K562 (cell line): Measurements from ENCODE around the gene TAS2R39. TPM values are rescaled to one million over a fixed set of nuclear protein-coding genes. Genes with fewer than 3 reads are reported as not detected.

Source experiments
- ATAC-seq: fragments of 200-7000 bp; cut with Tn5 transposase; 3 replicates; pipeline ENCODE4 v1.9.1; 2020; ENCODE audit warnings: moderate library complexity
- Bru-seq: library from RNA; stranded (reverse); fragments of 400-500 nt; gene quantifications from one replicate; lab custom pipeline; 2021; lab: Mats Ljungman, UMichigan
- BruChase-seq, 2 experiments: library from RNA; stranded (reverse); fragments of 400-500 nt; gene quantifications; one replicate each; lab custom pipeline; 2021; lab: Mats Ljungman, UMichigan
- BruUV-seq: library from RNA; stranded (reverse); fragments of 400-500 nt; replicated peaks from 2 replicates; lab custom pipeline; 2021; lab: Mats Ljungman, UMichigan
- CTCF ChIA-PET: fragments of 300-600 bp; formaldehyde crosslinking; extraction: SDS; loops from one replicate; lab custom pipeline; 2021; ENCODE audit warnings: low intra/inter-chr PET ratio; lab: Yijun Ruan, JAX
- POLR2A ChIA-PET: fragments of 300-600, 350-650 bp; sonication (Branson Sonifier 250); formaldehyde crosslinking; extraction: SDS; loops from one replicate; lab custom pipeline; 2021; ENCODE audit warnings: antibody characterized with exemption, inconsistent platforms; lab: Yijun Ruan, JAX
- DNase-seq, 4 experiments: peaks; one replicate each; pipeline versions ENCODE4 v3.0.0 to v3.0.0-alpha.2; 2011 to 2018; ENCODE audit warnings: low spot score in 3 of 4, mixed read lengths in 3 of 4; ENCODE audit errors: extremely low read depth in 1 of 4
- FAIRE-seq: peaks from 2 replicates; lab custom pipeline; 2011; peaks lifted over from hg19 to GRCh38; lab: Jason Lieb, UNC
- H2AFZ ChIP-seq: 2 replicates; pipeline ENCODE4 v1.6.0; 2011; ENCODE audit warnings: low read depth, low read length, control low read depth, inconsistent platforms
- H3K27ac ChIP-seq: fragments of 200-600 bp; 3 replicates; pipeline ENCODE4 v1.8.0; 2011; ENCODE audit warnings: low read depth, mild to moderate bottlenecking, control low read depth, inconsistent platforms, low read length, moderate library complexity, mixed read lengths; ENCODE audit errors: extremely low read depth
- H3K27me3 ChIP-seq, 2 experiments: fragments of 300-600 bp in 1 of 2; 2 replicates in 1 of 2; 3 replicates in 1 of 2; pipeline versions ENCODE4 v1.6.0 to v1.8.0; 2011; ENCODE audit warnings: inconsistent platforms in 2 of 2, low read length in 2 of 2, mild to moderate bottlenecking in 1 of 2, mixed read lengths in 1 of 2, moderate library complexity in 1 of 2; ENCODE audit not compliant: control insufficient read depth in 2 of 2, insufficient read depth in 2 of 2
- H3K36me3 ChIP-seq: fragments of 300-600 bp; 3 replicates; pipeline ENCODE4 v1.8.0; 2011; ENCODE audit warnings: mild to moderate bottlenecking, low read length, inconsistent platforms; ENCODE audit not compliant: control insufficient read depth, insufficient read depth
- H3K4me1 ChIP-seq, 2 experiments: fragments of 200-600 bp in 1 of 2; replicated peaks in 1 of 2; 2 replicates in 1 of 2; 3 replicates in 1 of 2; pipeline versions ENCODE4 v1.5.1 to v1.8.0; 2011; ENCODE audit warnings: inconsistent platforms in 2 of 2, low read length in 2 of 2, mild to moderate bottlenecking in 1 of 2, mixed read lengths in 1 of 2, moderate library complexity in 1 of 2; ENCODE audit not compliant: control insufficient read depth in 2 of 2, insufficient read depth in 2 of 2
- H3K4me2 ChIP-seq: 2 replicates; pipeline ENCODE4 v1.6.1; 2011; ENCODE audit warnings: low read length, control low read depth, inconsistent platforms, mixed read lengths; ENCODE audit not compliant: insufficient read depth
- H3K4me3 ChIP-seq: fragments of 200-600 bp; sonication (generic), shearing (Covaris generic); 2 replicates; pipeline ENCODE4 v1.5.1; 2016; ENCODE audit warnings: control low read depth, inconsistent platforms
- H3K79me2 ChIP-seq: fragments of 200-600 bp; 3 replicates; pipeline ENCODE4 v1.8.0; 2011; ENCODE audit warnings: low read length, inconsistent platforms; ENCODE audit not compliant: control insufficient read depth, insufficient read depth
- H3K9ac ChIP-seq, 2 experiments: 2 replicates each; pipeline versions ENCODE4 v1.6.0 to v1.6.1; 2011; ENCODE audit warnings: low read depth in 2 of 2, low read length in 2 of 2, control low read depth in 1 of 2, inconsistent platforms in 1 of 2, mild to moderate bottlenecking in 1 of 2, mixed read lengths in 1 of 2; ENCODE audit not compliant: insufficient read depth in 1 of 2
- H3K9me1 ChIP-seq: one replicate; pipeline ENCODE4 v1.6.0; 2011; ENCODE audit warnings: inconsistent platforms, mild to moderate bottlenecking, low read length, moderate library complexity; ENCODE audit not compliant: control insufficient read depth, insufficient read depth
- H3K9me3 ChIP-seq: replicated peaks from 2 replicates; pipeline ENCODE4 v1.5.1; 2011; ENCODE audit warnings: low read depth, low read length, inconsistent platforms; ENCODE audit not compliant: control insufficient read depth, insufficient read depth
- H4K20me1 ChIP-seq: replicated peaks from 2 replicates; pipeline ENCODE4 v1.6.1; 2011; ENCODE audit warnings: low read length, inconsistent platforms, mixed read lengths; ENCODE audit not compliant: control insufficient read depth, insufficient read depth
- RBBP5 ChIP-seq: fragments of 200-600 bp; sonication (generic); IDR thresholded peaks from 2 replicates; pipeline ENCODE4 v1.6.1; 2012; ENCODE audit warnings: borderline replicate concordance, mild to moderate bottlenecking, low read length, control low read depth, inconsistent platforms; ENCODE audit not compliant: insufficient read depth, poor library complexity, severe bottlenecking
- ZKSCAN1 ChIP-seq: fragments of 150-350 bp; IDR thresholded peaks from 2 replicates; pipeline ENCODE4 v1.6.1; 2016; ENCODE audit warnings: low read depth, low read length
- ZNF217 ChIP-seq: sonication (generic); formaldehyde crosslinking; IDR thresholded peaks from 2 replicates; pipeline ENCODE4 v1.8.0; 2022; ENCODE audit warnings: mild to moderate bottlenecking, missing genetic modification reagents
- ZNF316 ChIP-seq: fragments of 450-650 bp; IDR thresholded peaks from 2 replicates; pipeline ENCODE4 v1.6.1; 2016
- WGBS: fragments of 100-300 bp; shearing (Covaris generic); methylation state at CpG from one replicate; pipeline ENCODE4 v1.1.6; 2016; ENCODE audit warnings: low coverage, mixed read lengths; ENCODE audit not compliant: insufficient coverage; ENCODE audit errors: missing lambda C conversion rate; 5-methylcytosine and 5-hydroxymethylcytosine counted together
- in situ Hi-C: fragments of 300-500 bp; cut with MboI; formaldehyde crosslinking; loops from 4 replicates; pipeline ENCODE4 v1.15.0; 2018; ENCODE audit warnings: inconsistent platforms, mixed read lengths
- intact Hi-C: fragments of 100-400 bp; cut with micrococcal nuclease; formaldehyde crosslinking; loops from 2 replicates; pipeline ENCODE4 v1.14.2; 2022
- long read RNA-seq, 3 experiments: library from polyadenylated mRNA in 2 of 3; library from RNA in 1 of 3; unstranded in 2 of 3; stranded (forward) in 1 of 3; transcript quantifications; one replicate each; pipeline ENCODE4 v2.0.0, GENCODE V29; 2019 to 2022
- polyA minus RNA-seq, 3 experiments: library from RNA; depleted of rRNA, polyadenylated mRNA; stranded (reverse); fragments of >200 nt; gene quantifications; 2 replicates each; pipeline ENCODE4 v1.2.3, GENCODE V29; 2011
- polyA plus RNA-seq, 8 experiments: library from polyadenylated mRNA; depleted of rRNA in 4 of 8; stranded (reverse) in 5 of 8; unstranded in 3 of 8; fragments of >200 nt; fragmentation: Nextera tagmentation in 2 of 8; fragmentation: Illumina TruSeq in 1 of 8; extraction: Ambion mirVana in 2 of 8; extraction: Trizol in 1 of 8; gene quantifications; 2 replicates each; pipeline versions ENCODE4 v1.2.1 to v1.2.3, GENCODE V29; 2011 to 2014; ENCODE audit warnings: inconsistent platforms in 1 of 8, missing spikeins in 1 of 8
- total RNA-seq, 7 experiments: library from RNA; depleted of rRNA in 6 of 7; stranded (reverse); fragments of >200 nt in 6 of 7; fragmentation: Illumina TruSeq in 2 of 7; extraction: Trizol in 2 of 7; gene quantifications; 2 replicates each; pipeline versions ENCODE4 v1.2.1 to v1.2.3, GENCODE V29; 2011 to 2021; ENCODE audit warnings: low replicate concordance in 1 of 7

The TAS2R39 gene
- not detected in 2 replicates for total RNA-seq (2011; cell fraction: chromatin; rRNA removed; ENCODE audit: low replicate concordance)
- total RNA-seq (2011; cell fraction: nucleolus; rRNA removed) = not detected in 2 replicates
- total RNA-seq (2011; cell fraction: nucleoplasm; rRNA removed) = not detected in 2 replicates
- total RNA-seq (2014; rRNA removed) (not detected in 2 replicates), total RNA-seq (2014; rRNA removed; fragmentation: Illumina TruSeq; extraction: Trizol) (not detected in 2 replicates), total RNA-seq (2015; rRNA removed; fragmentation: Illumina TruSeq; extraction: Trizol) (not detected in 2 replicates), total RNA-seq (2021) (not detected in 2 replicates), polyA plus RNA-seq (2011; rRNA removed) (not detected in 2 replicates), polyA plus RNA-seq (2014; fragmentation: Illumina TruSeq; extraction: Trizol) (not detected in 2 replicates), polyA plus RNA-seq (2014; fragmentation: Nextera tagmentation; extraction: Ambion mirVana) (not detected), polyA plus RNA-seq (2014; rRNA removed) (not detected in 2 replicates), polyA minus RNA-seq (2011; rRNA and poly(A)+ RNA removed) (not detected in 2 replicates), Bru-seq, nascent RNA (not detected), BruChase-seq, experiment 1, labeled RNA remaining after a 2-hour chase (not detected), BruChase-seq, experiment 2, labeled RNA remaining after a 6-hour chase (not detected)
- polyA plus RNA-seq (2011; cell fraction: cytosol; rRNA removed) = not detected in 2 replicates
- not detected in 2 replicates for polyA plus RNA-seq (2011; cell fraction: nucleus; rRNA removed)
- polyA plus RNA-seq (2012) = not detected in 2 replicates
- polyA minus RNA-seq (2011; cell fraction: cytosol; rRNA and poly(A)+ RNA removed) = not detected in 2 replicates
- not detected in 2 replicates for polyA minus RNA-seq (2011; cell fraction: nucleus; rRNA and poly(A)+ RNA removed)
- long read RNA-seq, experiment 1 = 0 reads
- long read RNA-seq, experiment 2 = 0 reads
- long read RNA-seq, experiment 3 = 0 reads

- WGBS = 1% methylated on average over 3 of the region's 3 CpGs
- Histone ChIP-seq H3K4me1 (no peaks in the 10 kb centered on the region), H3K27me3 (peaks cover 0 to 5% of the 10 kb centered on the region in 2 experiments; a peak in 1 of 5 replicates), H3K79me2 (no peaks in the 10 kb centered on the region), H3K36me3 (no peaks in the 10 kb centered on the region), H3K9me1 (no peaks in the 10 kb centered on the region), H3K4me3 (no peak within 1 kb of the TSS), H3K4me2 (no peak within 1 kb of the TSS), H3K9me3 (no peaks in the 10 kb centered on the region), H2AFZ (no peak within 1 kb of the TSS), H3K27ac (no peak within 1 kb of the TSS), H3K9ac (no peak within 1 kb of the TSS), H4K20me1 (no peaks in the 10 kb centered on the region)
- ATAC-seq (no peak), FAIRE-seq (no peak), DNase-seq (no peak)
- in situ Hi-C loops (no loop called here), intact Hi-C loops (no loop called here)
- no TSS peak for BruUV-seq
- TF ChIP-seq ZNF217 (no peak), ZNF316 (0 out of 2 replicates have a peak, but pooled peaks have one; percentile 8), ZKSCAN1 (no peak), RBBP5 (no peak)
- ChIA-PET POLR2A (interaction anchor here (0.5 kb wide), 1 partner anchor 57 kb away, joined by 3 read pairs; no protein-coding TSS in a partner anchor), CTCF (no interaction called here)
Observed at GRCh38 chr7:143183024-143183423, at the start of gene TAS2R39. TSS of gene TAS2R39 (plus strand) at chr7:143183419. CDS start at chr7:143183419, 0 bp downstream.
